Measurements from ENCODE around the gene SPAAR. TPM values are rescaled to one million over a fixed set of nuclear protein-coding genes. Genes with fewer than 3 reads are reported as not detected.
A peak's percentile ranks its signal among the peaks of the same experiment; 100 is the strongest.

SPAAR gene
- total RNA-seq, 1 donor from 2014 or later, result not detected

DNA sequence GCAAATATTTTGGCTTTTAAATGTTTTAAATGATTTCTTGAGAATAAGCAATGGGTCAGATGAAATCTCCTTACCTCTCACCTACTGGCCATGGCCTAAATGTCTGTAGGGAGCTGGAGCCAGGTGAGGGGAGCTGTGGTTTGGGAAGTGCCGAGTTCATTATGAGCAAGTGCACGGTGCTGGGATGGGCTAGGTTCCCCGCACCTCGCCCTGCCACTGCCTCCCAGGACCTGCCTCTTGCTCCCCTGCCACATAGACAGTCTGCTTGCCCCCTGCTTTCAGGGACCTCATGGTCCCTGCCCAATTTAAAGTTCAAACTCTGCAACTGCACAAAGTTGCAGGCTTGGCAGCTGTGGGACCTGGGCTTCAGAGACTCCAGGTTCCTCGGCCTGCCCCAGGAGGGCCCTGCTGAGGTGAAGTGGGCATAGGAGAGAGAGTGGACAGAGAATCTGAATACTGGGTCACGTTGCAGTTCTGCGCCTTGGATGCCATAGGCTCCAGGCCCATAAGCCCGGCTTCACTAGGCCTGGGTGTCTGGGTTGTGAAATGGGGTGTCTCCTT is 44.5 kb upstream of the SPAAR start:
- DNase-seq (ENCODE audit: extremely low spot score, unreplicated experiment), result peak; percentile 55
- Mint-ChIP-seq H3K27me3 (peaks cover 36% of the 10 kb centered on the region), H3K9me3 (no peaks in the 10 kb centered on the region), H3K27ac (no peak overlapping the region), H3K4me1 (ENCODE audit: unreplicated experiment) (no peaks in the 10 kb centered on the region), H3K36me3 (no peaks in the 10 kb centered on the region), H3K4me3 (no peak overlapping the region)
- TF ChIP-seq, protein P1, sequence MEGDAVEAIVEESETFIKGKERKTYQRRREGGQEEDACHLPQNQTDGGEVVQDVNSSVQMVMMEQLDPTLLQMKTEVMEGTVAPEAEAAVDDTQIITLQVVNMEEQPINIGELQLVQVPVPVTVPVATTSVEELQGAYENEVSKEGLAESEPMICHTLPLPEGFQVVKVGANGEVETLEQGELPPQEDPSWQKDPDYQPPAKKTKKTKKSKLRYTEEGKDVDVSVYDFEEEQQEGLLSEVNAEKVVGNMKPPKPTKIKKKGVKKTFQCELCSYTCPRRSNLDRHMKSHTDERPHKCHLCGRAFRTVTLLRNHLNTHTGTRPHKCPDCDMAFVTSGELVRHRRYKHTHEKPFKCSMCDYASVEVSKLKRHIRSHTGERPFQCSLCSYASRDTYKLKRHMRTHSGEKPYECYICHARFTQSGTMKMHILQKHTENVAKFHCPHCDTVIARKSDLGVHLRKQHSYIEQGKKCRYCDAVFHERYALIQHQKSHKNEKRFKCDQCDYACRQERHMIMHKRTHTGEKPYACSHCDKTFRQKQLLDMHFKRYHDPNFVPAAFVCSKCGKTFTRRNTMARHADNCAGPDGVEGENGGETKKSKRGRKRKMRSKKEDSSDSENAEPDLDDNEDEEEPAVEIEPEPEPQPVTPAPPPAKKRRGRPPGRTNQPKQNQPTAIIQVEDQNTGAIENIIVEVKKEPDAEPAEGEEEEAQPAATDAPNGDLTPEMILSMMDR (conservative IDR thresholded peaks at IDR 0.05), result no peak

DNA sequence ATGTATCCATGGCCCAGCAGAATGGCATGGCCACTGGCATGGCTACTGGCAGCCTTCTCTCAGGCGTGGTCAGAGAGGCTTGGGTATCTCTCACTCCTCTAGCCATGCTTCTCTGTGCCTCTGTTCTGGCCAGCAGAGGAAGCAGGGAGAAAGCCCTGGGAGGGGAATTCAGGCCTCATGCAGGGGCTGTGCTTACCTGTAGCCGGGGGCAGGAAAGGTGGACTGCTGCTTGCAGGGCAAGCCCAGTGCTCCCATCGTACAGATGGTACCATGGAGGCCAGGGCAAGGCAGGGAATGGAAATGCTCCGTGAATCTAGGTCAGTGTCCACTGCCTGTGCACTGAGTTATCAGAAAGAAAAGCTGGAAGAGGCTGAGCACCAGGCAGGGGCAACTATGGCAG is 41.8 kb upstream of the SPAAR start:
- Mint-ChIP-seq H3K4me3 (no peak overlapping the region), H3K9me3 (no peaks in the 10 kb centered on the region), H3K27me3 (peaks cover 11% of the 10 kb centered on the region), H3K4me1 (ENCODE audit: unreplicated experiment) (no peaks in the 10 kb centered on the region), H3K36me3 (no peaks in the 10 kb centered on the region), H3K27ac (no peak overlapping the region)
- TF ChIP-seq, protein P1 (conservative IDR thresholded peaks at IDR 0.05), result no peak
- DNase-seq (ENCODE audit: extremely low spot score, unreplicated experiment), result peak; percentile 52

DNA sequence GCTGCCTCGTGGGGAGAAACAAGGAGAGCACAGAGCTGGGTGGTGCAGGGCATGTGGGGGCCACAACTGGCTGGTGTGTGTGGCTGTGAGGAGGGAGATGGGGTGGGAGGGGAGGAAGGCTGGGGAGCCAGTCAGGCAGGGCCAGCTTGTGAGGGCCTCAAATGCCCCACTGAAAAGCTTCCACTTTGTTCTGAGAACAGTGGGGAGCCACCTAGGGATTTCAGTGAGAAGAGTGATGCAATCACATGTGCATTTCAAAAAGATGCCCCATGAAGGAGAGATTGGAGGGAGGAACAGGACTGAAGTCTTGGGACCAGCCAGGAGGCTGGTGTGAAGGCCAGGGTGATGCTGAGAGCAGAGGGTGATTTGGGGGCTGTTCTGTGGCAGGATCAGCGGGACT is 40.4 kb upstream of the SPAAR start:
- Mint-ChIP-seq H3K4me1 (ENCODE audit: unreplicated experiment) (no peaks in the 10 kb centered on the region), H3K9me3 (no peaks in the 10 kb centered on the region), H3K27me3 (peaks cover 5% of the 10 kb centered on the region), H3K4me3 (no peak overlapping the region), H3K36me3 (no peaks in the 10 kb centered on the region), H3K27ac (no peak overlapping the region)
- TF ChIP-seq, protein P1 (conservative IDR thresholded peaks at IDR 0.05), result no peak
- no peak for DNase-seq (ENCODE audit: extremely low spot score, unreplicated experiment)

DNA sequence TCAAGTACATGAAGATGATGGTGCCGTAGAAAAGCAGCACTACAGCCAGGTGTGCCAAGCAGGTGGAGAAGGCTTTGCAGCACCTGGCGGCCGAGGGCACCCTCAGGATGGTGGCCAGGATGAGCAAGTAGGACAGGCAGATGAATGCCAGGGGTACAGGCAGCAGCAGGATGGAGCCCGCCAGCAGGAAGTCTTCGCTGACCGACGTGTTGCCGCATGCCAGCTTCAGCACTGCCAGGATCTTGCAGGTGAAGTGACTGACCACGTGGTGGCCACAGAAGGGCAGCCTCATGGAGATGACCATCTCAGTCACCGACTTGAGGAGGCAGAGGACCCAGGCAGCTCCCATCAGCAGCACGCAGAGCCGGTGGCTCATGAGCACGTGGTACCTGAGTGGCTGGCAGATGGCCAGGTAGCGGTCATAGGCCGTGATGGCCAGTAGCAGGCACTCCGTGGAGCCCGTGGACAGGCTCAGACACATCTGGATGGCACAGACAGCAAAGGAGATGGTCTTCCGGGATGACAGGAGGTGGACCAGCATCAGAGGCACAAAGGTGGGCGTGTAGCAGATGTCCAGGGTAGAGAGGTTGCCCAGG is 39.6 kb upstream of the SPAAR start:
- TF ChIP-seq, protein P1 (conservative IDR thresholded peaks at IDR 0.05), result no peak
- Mint-ChIP-seq H3K27ac (no peak overlapping the region), H3K4me1 (ENCODE audit: unreplicated experiment) (no peaks in the 10 kb centered on the region), H3K4me3 (no peak overlapping the region), H3K36me3 (no peaks in the 10 kb centered on the region), H3K9me3 (no peaks in the 10 kb centered on the region), H3K27me3 (no peaks in the 10 kb centered on the region)
- DNase-seq (ENCODE audit: extremely low spot score, unreplicated experiment), result no peak

DNA sequence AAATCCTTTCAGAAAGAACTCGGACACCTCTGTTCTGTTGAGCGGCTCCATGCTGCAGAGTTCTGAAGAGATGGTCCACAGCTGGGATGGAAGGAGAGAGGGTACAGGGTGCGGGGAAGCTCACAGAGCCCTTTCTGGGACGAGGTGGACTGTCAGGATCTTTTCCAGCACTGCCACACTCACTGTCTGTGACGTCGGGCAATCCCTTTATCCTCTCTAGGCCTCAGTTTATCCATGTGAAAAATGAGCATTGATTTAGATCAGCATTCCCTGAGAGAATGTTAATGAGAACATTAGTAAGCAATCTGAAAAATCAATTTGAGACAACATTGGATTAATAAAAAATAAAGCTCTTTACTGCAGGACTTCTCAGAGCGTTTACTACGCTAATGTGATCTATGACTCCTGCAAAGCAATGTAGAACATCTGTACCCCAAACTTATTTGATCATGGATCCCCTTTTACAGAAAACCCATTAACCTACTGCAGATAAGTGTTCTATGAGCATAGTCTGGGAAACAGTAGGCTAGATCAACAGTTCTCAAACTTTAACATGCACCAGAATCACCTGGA is 38.9 kb upstream of the SPAAR start, which contains the start of gene OR13J1:
OR13J1 (minus strand) TSS at position 51 of the 573 bp plus-strand sequence; CDS start at position 51, 0 bp downstream.
- Mint-ChIP-seq H3K9me3 (no peaks in the 10 kb centered on the region), H3K36me3 (no peaks in the 10 kb centered on the region), H3K27me3 (peaks cover 1% of the 10 kb centered on the region), H3K27ac (no peak within 1 kb of the TSS), H3K4me1 (ENCODE audit: unreplicated experiment) (no peaks in the 10 kb centered on the region), H3K4me3 (no peak within 1 kb of the TSS)
- TF ChIP-seq, protein P1 (conservative IDR thresholded peaks at IDR 0.05), result no peak
- no peak for DNase-seq (ENCODE audit: extremely low spot score, unreplicated experiment)
